ENCODE data around the gene KLHL12.

GRCh38 chr1:202860744-202861419 is 66.2 kb downstream of the KLHL12 start:
- no peak for TF ChIP-seq TARDBP (IDR thresholded peaks at IDR 0.05)
- no peak for TF ChIP-seq HDGF (IDR thresholded peaks at IDR 0.05; ENCODE audit: borderline replicate concordance)
- TF ChIP-seq ZNF384 (IDR thresholded peaks at IDR 0.05), result no peak
- TF ChIP-seq L3MBTL2 (conservative IDR thresholded peaks at IDR 0.05), result no peak; the same call in 1 of the 2 replicates
- no peak for TF ChIP-seq ELF4 (IDR thresholded peaks at IDR 0.05)
